Placental epithelial cell (primary cell): ENCODE measurements around the gene CDKN3. TPM values are rescaled to one million over a fixed set of nuclear protein-coding genes. Genes with fewer than 3 reads are reported as not detected.

ENCODE experiments used
- total RNA-seq: library from RNA; depleted of rRNA; stranded (reverse); fragments of >200 nt; gene quantifications from 2 replicates; pipeline ENCODE4 v1.2.3, GENCODE V29; 2012

CDKN3 gene
- 5.1 and 20.6 TPM in 2 replicates for total RNA-seq

DNA sequence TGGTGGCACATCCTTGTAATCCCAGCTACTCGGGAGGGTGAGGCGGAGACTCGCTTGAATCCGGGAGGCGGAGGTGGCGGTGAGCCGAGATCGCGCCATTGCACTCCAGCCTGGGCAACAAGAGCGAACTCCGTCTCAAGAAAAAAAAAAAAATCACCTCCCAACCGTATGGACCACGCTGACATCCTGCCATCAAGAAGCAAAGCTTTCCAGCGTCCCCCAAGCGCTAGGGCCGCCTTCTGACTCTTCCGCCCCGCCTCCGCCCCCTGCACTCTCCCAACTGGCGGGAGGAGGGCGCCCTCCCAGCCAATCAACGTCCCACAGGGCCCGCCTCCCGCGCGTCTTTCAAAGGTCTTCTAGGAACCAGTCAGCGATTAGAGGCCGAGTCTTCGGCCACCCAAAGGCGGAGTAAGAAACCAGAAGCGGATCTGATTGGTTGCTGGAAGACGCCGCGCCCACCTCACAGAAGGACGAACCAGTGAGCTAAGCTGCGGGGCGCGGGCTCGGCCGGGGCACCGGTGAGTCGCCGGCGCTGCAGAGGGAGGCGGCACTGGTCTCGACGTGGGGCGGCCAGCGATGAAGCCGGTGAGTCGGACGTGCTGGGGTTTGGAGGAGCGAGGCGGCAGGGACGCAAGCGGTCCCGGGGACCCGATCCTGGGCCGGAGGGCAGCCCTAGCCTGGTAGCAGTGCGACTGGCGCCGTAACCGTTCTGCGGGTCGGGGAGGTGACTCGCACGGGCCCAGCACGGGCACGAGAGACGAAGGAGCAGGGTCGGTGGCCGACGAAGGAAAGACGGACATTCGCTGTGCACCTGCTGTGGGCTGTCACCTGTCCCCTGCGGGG, at the start of gene CDKN3:
CDKN3 (plus strand) TSS at position 515 of the 843 bp plus-strand sequence; CDS start at position 577, 62 bp downstream.

GRCh38 chr14:54440873-54441868, 44.4 kb downstream of the CDKN3 start, which contains the start of gene CNIH1:
TSS of gene CNIH1 (minus strand) at chr14:54441374. CDS start at chr14:54441327, 47 bp downstream.

Other genes starting within 250 kb of the CDKN3 start
- 29.1 and 162 TPM in 2 replicates for gene CNIH1, start 44.4 kb downstream of the CDKN3 start, total RNA-seq
- gene GMFB, start 92.0 kb downstream of the CDKN3 start, total RNA-seq, result 49.5 and 102 TPM in 2 replicates
- 6.7 and 8.8 TPM in 2 replicates for gene CGRRF1, start 112.9 kb downstream of the CDKN3 start, total RNA-seq
- 20.8 and 40.6 TPM in 2 replicates for gene SAMD4A, start 170.1 kb downstream of the CDKN3 start, total RNA-seq